Endometrial microvascular endothelial cells (primary cell): ENCODE measurements around the gene PIGT. TPM values are rescaled to one million over a fixed set of nuclear protein-coding genes. Genes with fewer than 3 reads are reported as not detected.
"Not testable (repeated sequence)": the region's sequence is repeated elsewhere in the genome, so short reads cannot be mapped to it uniquely, and the experiment has no call there.

Source experiments
- in situ Hi-C: cut with HindIII; loops from 2 replicates; pipeline ENCODE4 v1.10.0; 2017; ENCODE audit warnings: low sequenced_read_pairs, low pct_unique_long_range_greater_than_20kb; ENCODE audit errors: inconsistent ontology term
- total RNA-seq: library from RNA; depleted of rRNA; stranded (reverse); fragments of >200 nt; gene quantifications from one replicate; pipeline ENCODE4 v1.2.3, GENCODE V29; 2015; ENCODE audit errors: inconsistent ontology term

Gene PIGT
- total RNA-seq, 1 donor from 2014 or later, result 84.6 TPM

DNA sequence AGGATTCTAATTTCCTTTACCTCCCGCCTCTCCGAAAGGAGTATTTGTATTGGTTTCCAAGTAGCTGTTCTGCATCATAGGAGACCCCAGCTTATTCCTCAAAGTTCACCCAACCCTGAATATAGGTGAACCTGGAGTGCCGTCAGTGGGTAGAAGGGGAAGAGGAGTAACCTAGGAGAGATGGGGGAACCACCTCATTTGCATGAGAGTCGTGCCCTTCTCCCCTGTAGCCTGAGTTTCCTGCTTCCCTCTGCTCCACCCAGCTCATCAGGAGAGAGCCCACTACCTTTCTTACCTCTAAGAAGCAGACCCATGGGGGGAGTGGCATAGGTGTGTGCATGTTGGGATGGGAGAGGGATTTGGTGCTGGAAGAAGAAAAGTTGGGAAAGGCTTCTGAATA is 36.3 kb downstream of the PIGT start:
- in situ Hi-C loops, result no loop called here

DNA sequence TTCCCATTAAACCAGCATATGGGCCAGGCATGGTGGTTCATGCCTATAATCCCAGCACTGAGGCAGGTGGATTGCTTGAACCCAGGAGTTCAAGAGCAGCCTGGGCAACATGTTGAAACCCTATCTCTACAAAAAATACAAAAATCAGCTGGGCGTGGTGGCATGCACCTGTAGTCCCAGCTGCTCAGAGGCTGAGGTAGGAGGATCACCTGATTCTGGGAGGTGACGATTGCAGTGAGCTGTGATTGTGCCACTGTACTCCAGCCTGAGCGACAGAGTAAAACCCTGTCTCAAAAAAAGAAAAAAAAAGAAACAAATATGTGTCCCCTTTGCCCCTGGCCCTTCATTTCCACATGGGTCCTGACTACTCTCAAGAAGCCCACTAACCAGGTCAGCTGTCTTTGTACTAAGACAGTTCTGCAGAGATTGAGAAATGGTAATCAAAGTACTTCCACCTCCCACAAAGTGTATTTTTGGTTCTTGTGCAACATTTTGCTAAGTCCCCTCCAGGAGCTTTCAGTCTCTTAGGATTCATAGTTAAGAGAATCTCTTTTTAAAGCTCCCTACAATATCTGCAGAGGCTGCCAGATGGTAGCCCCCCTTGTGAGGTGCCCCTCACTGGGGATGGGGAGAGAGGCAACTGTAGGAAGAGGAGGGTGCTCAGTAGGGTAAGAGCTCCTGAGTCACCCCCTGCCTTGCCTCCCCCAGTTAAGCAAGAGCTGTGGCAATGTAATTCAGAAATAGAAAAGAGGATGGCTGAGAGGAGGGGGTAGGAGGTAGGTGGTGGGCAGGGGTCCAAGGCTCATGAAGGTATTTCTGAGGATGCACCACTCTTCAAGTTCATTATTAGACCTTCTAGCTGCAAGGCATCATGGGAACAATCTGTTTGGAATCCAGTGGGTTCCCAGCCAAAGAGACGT is 37.1 kb downstream of the PIGT start:
- in situ Hi-C loops, result no loop called here

GRCh38 chr20:45456632-45457031 is 40.7 kb downstream of the PIGT start:
- in situ Hi-C loops, result no loop called here

GRCh38 chr20:45459606-45460005 is 43.7 kb downstream of the PIGT start:
- in situ Hi-C loops, result no loop called here

- in situ Hi-C loops, result no loop called here
Measured at GRCh38 chr20:45461225-45461624, 45.3 kb downstream of the PIGT start.

DNA sequence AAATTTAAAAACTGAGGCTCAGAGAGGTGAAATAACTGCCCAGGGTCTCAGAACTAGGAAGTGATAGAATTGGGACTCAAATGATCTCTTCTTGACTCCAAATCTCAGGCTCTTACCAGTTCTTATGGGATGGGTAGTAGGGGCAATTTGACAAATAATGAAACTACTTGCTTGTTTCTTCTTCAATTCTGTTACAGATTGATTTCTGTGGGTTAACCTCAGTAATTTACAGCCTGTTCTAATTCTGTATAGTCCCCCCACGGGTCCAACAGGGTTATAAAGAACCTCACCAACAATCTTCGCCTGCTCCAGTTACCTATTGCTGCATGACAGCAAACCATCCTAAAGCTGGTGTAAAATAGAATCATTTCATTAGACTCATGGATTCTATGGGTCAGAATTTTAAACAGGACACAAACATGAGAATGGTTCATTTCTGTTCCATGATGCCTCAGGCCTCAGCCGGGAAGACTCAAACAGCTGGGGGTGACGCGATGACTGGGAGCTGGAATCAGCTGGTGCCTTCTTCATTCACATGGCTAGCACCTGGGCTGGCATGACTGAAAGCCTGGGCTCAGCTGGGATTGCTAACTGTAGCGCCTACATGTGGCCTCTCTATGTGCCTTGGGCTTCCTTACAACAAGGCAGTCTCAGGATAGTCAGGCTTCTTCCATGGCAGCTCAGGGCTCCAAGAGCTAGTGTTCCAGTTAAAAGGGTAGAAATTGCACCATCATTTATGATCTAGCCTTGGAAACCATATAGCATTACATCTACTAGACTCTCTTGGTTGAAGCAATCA is 47.0 kb downstream of the PIGT start:
- in situ Hi-C loops, result no loop called here

DNA sequence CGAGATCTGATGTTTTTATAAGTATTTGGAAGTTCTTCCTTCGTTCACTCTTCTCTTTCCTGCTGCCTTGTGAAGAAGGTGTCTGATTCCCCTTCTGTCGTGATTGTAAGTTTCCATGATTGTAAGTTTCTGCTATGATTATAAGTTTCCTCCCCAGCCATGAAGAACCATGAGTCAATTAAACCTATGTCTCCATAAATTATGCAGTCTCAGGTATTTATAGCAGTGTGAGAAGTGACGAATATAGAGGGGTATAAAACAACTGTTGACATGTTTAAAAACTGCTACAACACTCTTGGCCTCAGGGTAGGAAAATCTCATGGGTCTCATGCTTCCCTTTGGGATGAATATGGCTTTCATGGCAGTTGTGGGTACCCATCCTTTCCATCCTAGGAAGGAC is 47.8 kb downstream of the PIGT start:
- in situ Hi-C loops, result no loop called here

DNA sequence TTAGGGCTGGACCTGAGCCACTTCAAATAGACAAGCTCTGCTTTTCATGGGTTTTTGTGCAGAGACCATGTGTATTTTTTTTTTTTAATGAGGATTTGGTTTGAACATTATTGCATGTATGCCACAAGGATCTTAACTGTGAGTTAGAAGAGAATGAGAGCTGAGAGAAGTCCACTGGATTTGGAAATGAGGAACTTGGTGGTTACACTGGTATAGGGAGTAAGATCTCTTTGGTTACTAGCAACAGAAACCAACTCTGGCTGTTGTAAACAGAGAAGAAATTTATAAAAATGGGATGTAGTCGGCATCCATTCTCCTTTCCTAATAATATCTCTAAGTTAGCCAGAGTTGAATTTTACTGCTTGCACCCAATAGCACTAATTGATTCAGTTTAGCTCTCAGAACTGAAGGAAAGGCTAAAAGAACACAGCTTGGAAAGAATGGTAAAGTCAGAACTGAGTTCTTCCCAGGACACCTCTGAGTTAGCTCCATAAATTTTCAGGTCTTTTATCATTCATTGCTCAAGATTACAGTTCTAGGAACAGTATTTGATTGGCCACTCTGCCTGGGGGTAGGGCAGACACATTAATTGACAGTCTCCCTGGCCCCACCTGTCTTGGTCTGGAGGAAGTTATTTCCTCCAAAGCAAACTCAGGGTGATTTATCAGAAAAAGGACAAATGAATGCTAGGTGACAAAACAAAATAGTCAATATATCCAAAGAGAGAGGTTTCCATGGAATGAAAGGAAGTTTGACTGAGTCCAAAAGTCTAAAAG is 49.7 kb downstream of the PIGT start:
- in situ Hi-C loops, result no loop called here

DNA sequence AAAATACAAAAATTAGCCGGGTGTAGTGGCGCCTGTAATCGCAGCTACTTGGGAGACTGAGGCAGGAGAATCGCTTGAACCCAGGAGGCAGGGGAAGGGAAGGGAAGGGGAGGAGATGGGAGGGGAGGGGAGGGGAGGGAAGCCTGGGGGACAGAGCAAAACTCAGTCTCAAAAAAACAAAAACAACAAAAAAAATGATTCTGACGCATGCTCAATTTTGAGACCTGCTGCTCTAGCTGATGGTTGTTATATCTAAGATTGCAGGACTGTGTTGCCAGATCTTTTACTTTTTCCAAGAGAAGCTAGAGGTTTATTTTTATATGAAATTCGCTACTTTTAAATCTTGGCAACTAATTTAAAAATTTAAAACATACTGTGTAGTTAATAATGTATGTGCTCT is 51.2 kb downstream of the PIGT start:
- in situ Hi-C loops, result no loop called here

DNA sequence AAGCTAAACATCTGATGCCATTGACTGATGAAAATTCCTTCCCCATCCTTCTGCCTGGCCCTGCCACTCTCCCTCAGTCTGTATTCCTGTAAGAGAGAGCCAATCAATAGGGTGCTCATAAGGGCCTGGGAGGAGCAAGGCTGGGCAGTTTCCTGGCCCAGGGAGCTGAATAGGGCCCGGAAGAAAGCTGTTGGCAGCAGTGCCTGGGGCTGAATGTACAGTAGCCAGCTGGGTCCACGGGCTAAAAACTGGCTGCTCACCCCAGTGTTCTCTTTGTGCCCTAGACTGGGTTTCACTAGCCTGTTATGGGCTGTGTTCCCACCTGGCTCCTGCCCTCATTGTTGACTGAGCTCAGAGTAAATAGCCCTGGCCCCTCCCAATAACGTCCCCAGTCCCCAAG is 51.9 kb downstream of the PIGT start:
- in situ Hi-C loops, result no loop called here

- in situ Hi-C loops, result no loop called here
Measured at GRCh38 chr20:45469336-45470261, 53.7 kb downstream of the PIGT start, which contains the start of gene WFDC2. Gene WFDC2, plus strand, starts transcription at chr20:45469753. Its CDS starts 29 bp downstream, at chr20:45469782.

DNA sequence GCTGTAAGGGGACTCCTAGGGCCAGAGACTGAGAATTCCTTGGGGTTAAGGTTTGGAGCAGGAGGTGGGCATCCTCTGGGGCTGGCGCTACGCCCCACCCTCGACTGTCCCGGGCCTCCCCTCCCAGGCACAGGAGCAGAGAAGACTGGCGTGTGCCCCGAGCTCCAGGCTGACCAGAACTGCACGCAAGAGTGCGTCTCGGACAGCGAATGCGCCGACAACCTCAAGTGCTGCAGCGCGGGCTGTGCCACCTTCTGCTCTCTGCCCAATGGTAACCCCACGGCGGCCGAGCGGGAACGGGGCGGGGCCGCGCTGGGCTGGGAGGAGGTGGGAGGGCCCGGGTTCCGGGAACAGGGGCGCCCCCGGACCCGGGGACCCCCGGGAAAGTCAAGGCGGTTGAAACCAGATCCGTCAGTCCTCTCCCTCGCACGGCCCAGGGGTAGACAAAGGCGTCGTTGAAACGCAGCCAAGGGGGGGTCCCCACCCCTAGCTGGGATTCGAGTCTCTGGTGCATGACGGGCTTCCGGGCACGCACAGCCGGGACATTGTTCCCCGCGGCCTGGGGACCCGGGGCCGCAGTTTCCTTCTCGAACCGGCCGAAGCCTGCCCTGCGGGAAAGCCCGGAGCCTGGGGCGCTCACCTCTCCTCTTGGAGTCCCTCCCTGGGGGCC is 54.5 kb downstream of the PIGT start:
- in situ Hi-C loops, result no loop called here

- in situ Hi-C loops, result no loop called here
Measured at GRCh38 chr20:45470937-45471336, 55.0 kb downstream of the PIGT start.

DNA sequence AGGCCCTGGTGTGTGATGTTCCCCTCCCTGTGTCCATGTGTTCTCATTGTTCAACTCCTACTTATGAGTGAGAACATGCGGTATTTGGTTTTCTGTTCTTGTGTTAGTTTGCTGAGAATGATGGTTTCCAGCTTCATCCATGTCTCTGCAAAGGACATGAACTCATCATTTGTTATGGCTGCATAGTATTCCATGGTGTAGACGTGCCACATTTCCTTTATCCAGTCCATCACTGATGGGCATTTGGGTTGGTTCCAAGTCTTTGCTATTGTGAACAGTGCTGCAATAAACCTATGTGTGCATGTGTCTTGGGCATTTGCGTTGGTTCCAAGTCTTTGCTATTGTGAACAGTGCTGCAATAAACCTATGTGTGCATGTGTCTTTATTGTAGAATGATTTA is 56.3 kb downstream of the PIGT start:
- in situ Hi-C loops, result not testable (repeated sequence)
